H1 (cell line): ENCODE results near the gene CHRM1. TPM values are rescaled to one million over a fixed set of nuclear protein-coding genes. Genes with fewer than 3 reads are reported as not detected.

ENCODE experiments used
- EGR1 ChIP-seq: IDR thresholded peaks from 2 replicates; pipeline ENCODE4 v1.6.1; 2011; ENCODE audit warnings: low read depth, low read length, borderline replicate concordance
- PHF8 ChIP-seq: fragments of 200-600 bp; sonication (generic); conservative IDR thresholded peaks from 2 replicates; pipeline ENCODE4 v1.7.1; 2012; ENCODE audit warnings: low read depth, mild to moderate bottlenecking, inconsistent platforms, low read length, moderate library complexity
- RAD21 ChIP-seq, 2 experiments: IDR thresholded peaks in 1 of 2; conservative IDR thresholded peaks in 1 of 2; 2 replicates each; pipeline ENCODE4 v1.6.1; 2011; ENCODE audit warnings: low read depth in 2 of 2, low read length in 2 of 2, improper control_type of control experiment in 1 of 2, inconsistent platforms in 1 of 2, mild to moderate bottlenecking in 1 of 2, moderate library complexity in 1 of 2
- SAP30 ChIP-seq: fragments of 300-600 bp; sonication (generic); IDR thresholded peaks from 2 replicates; pipeline ENCODE4 v1.7.1; 2012; ENCODE audit warnings: low read length, moderate library complexity, mild to moderate bottlenecking, inconsistent platforms; ENCODE audit not compliant: insufficient read depth, insufficient replicate concordance
- polyA plus RNA-seq, 7 experiments: library from polyadenylated mRNA; depleted of rRNA in 3 of 7; stranded (reverse) in 5 of 7; unstranded in 2 of 7; fragments of >200 nt in 5 of 7; fragments of 200-250 nt in 2 of 7; gene quantifications; 1 replicate in 5 of 7; 2 replicates in 1 of 7; 4 replicates in 1 of 7; pipeline versions ENCODE4 v1.2.1 to v1.2.3, GENCODE V29; 2011 to 2013; ENCODE audit warnings: missing spikeins in 2 of 7, mixed read lengths in 2 of 7
- total RNA-seq: library from RNA; stranded (reverse); fragmentation: NEBNext Ultra II Directional; extraction: Animal tissue kit (Norgen Biotek cat#: 25700); gene quantifications from 2 replicates; pipeline ENCODE4 v1.2.1, GENCODE V29; 2021

CHRM1 gene
- total and polyA plus RNA-seq, 2 of the 8 experiments (the other 6 are each of a cell fraction or from before 2014, with no cell fraction given), result 0.08 TPM; not detected in 1

GRCh38 chr11:62863687-62864335, 57.4 kb downstream of the CHRM1 start (continued):
- TF ChIP-seq PHF8 (no peak), SAP30 (no peak), EGR1 (no peak), RAD21 (IDR thresholded peaks at IDR 0.05 in 1 of 2, conservative IDR thresholded peaks at IDR 0.05 in 1 of 2; ENCODE audit: low read depth in 2 of 2, low read length in 2 of 2) (no peak)
